Pancreas (tissue), 10 donors: ENCODE data around the gene TNS2. TPM values are rescaled to one million over a fixed set of nuclear protein-coding genes. Genes with fewer than 3 reads are reported as not detected.

Experiments used
- ATAC-seq, 4 donors: fragments of 200-7000 bp; cut with Tn5 transposase; one replicate each; pipeline versions ENCODE4 v1.8.0 to v1.9.1; 2020; ENCODE audit warnings: mild to moderate bottlenecking in 4 of 4, moderate library complexity in 4 of 4
- DNase-seq, 6 donors: peaks; one replicate each; pipeline ENCODE4 v3.0.0-alpha.2; 2020
- FAIRE-seq: peaks from 2 replicates; lab custom pipeline; 2012; peaks lifted over from hg19 to GRCh38; lab: Jason Lieb, UNC
- H3K27ac ChIP-seq, 4 donors: fragments of 200-600 bp; sonication (generic); 1 replicate in 3 of 4; 2 replicates in 1 of 4; pipeline versions ENCODE4 v1.5.0 to v1.8.0; 2020
- H3K27me3 ChIP-seq, 4 donors: fragments of 200-600 bp; one replicate each; pipeline ENCODE4 v1.8.0; 2021
- H3K36me3 ChIP-seq, 3 donors: fragments of 200-600 bp; sonication (generic) in 1 of 3; one replicate each; pipeline versions ENCODE4 v1.5.0 to v1.8.0; 2020 to 2021
- H3K4me1 ChIP-seq, 3 donors: fragments of 200-600 bp; one replicate each; pipeline ENCODE4 v1.8.0; 2021
- H3K4me3 ChIP-seq, 4 donors: fragments of 200-600 bp; sonication (generic) in 2 of 4; one replicate each; pipeline versions ENCODE4 v1.5.0 to v1.8.0; 2020 to 2021
- H3K9me3 ChIP-seq, 4 donors: fragments of 200-600 bp; one replicate each; pipeline ENCODE4 v1.8.0; 2021
- CTCF ChIP-seq, 4 donors: fragments of 200-600 bp; sonication (generic) in 3 of 4; IDR thresholded peaks; one replicate each; pipeline versions ENCODE4 v1.5.0 to v1.8.0; 2021; ENCODE audit warnings: antibody characterized with exemption in 4 of 4
- WGBS, 2 donors: extraction: QIAGEN DNeasy Blood & Tissue Kit; methylation state at CpG; one replicate each; pipeline ENCODE4 v1.1.7; 2013; 5-methylcytosine and 5-hydroxymethylcytosine counted together
- intact Hi-C, 3 donors: fragments of 100-400 bp; cut with DNase I; formaldehyde crosslinking; loops; one replicate each; pipeline versions ENCODE4 v1.11.1 to v1.14.2; 2022
- polyA plus RNA-seq, 2 donors: library from polyadenylated mRNA; stranded (reverse); fragments of 200-250 nt; gene quantifications; one replicate each; pipeline ENCODE4 v1.2.3, GENCODE V29; 2013
- total RNA-seq, 6 donors: library from RNA; stranded (reverse); fragmentation: NEBNext Ultra II Directional in 4 of 6; extraction: Animal tissue kit (Norgen Biotek cat#: 25700) in 4 of 6; gene quantifications; one replicate each; pipeline versions ENCODE4 v1.2.1 to v1.2.4, GENCODE V29; 2021 to 2023
- donor health status: healthy with polysubstance abuse.
- donor health status: DM: no; HTN: no; CAD: no; lungs with moderate emphysema.
- donor health status: DM: no; HTN: no; CAD: no.
- donor health status: control.
- donor health status: control.
- donor health status: Bipolar disorder and iron deficiency.
- donor health status: DM: yes; HTN: yes; CAD: no.
- donor health status: DM: no; HTN: no; CAD: no.
- donor health status: DM: no; HTN: no; CAD: no.
- donor health status: DM: yes; HTN: yes; CAD: no.

TNS2 gene
- 10 to 100 TPM; 22.7 to 52.6 (median 28.2) TPM for total RNA-seq
- polyA plus RNA-seq = 100 to 1,000 TPM; 135 to 183 TPM

GRCh38 chr12:53049571-53050318 is at the start of gene TNS2:
TSS of gene TNS2 (plus strand) at chr12:53050065. CDS start at chr12:53050186, 121 bp downstream.
- 5 to 9% methylated on average over 20 of the region's 20 CpGs for WGBS, 2 donors
- H3K27me3 ChIP-seq = no peaks in the 10 kb centered on the region
- no peak for TF ChIP-seq CTCF (IDR thresholded peaks at IDR 0.05)
- peak within 1 kb of the TSS; percentile 13 to 59 (median 28) for H3K4me3 ChIP-seq
- peaks cover 46 to 60% (median 57%) of the 10 kb centered on the region in 3 donors for H3K4me1 ChIP-seq
- FAIRE-seq = no peak
- no peaks in the 10 kb centered on the region for H3K9me3 ChIP-seq
- ATAC-seq = peak in 3 of 4 donors; percentile 1 to 3 (median 3)
- intact Hi-C loops = no loop called here
- peak; percentile 68 to 90 (median 77) for DNase-seq
- no peaks in the 10 kb centered on the region for H3K36me3 ChIP-seq
- peak within 1 kb of the TSS; percentile 95 to 99 (median 98) for H3K27ac ChIP-seq

DNA sequence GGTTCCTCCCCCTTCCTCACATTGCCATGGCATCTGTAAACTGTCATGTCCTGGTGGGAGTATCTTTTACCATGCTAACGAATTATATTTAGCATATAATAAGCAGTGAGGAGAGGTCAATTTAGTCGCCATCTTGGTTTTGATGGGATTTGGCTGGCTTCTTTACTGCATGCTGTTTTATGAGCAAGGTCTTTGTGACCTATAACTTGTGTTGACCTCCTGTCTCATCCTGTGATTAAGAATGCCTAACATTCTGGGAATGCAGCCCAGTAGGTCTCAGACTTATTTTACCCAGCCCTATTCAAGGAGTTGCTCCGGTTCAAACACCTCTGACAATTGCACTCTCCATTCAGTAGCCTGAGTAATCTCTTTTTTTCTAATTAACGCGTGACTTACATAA is 45.7 kb upstream of the TNS2 start:
- H3K4me3 ChIP-seq = no peak overlapping the region
- DNase-seq = no peak
- no peak for FAIRE-seq
- intact Hi-C loops = no loop called here
- TF ChIP-seq CTCF (IDR thresholded peaks at IDR 0.05) = no peak
- no peak for ATAC-seq
- 61 to 65% methylated on average over 5 of the region's 5 CpGs for WGBS, 2 donors
- H3K4me1 ChIP-seq = peaks cover 8 to 21% (median 14%) of the 10 kb centered on the region in 3 donors
- no peaks in the 10 kb centered on the region for H3K36me3 ChIP-seq
- H3K27me3 ChIP-seq = no peaks in the 10 kb centered on the region
- H3K27ac ChIP-seq = no peak overlapping the region
- H3K9me3 ChIP-seq = no peaks in the 10 kb centered on the region

GRCh38 chr12:53004582-53004981 is 45.3 kb upstream of the TNS2 start:
- Histone ChIP-seq H3K4me1 (peaks cover 12 to 23% (median 18%) of the 10 kb centered on the region in 3 donors), H3K4me3 (no peak overlapping the region), H3K9me3 (no peaks in the 10 kb centered on the region), H3K27ac (no peak overlapping the region), H3K27me3 (no peaks in the 10 kb centered on the region), H3K36me3 (no peaks in the 10 kb centered on the region)
- FAIRE-seq (no peak), ATAC-seq (no peak), DNase-seq (no peak)
- TF ChIP-seq CTCF (IDR thresholded peaks at IDR 0.05) = no peak
- intact Hi-C loops = no loop called here
- 79 to 84% methylated on average over 2 of the region's 2 CpGs for WGBS, 2 donors

- FAIRE-seq = no peak
- Histone ChIP-seq H3K4me3 (peak overlapping the region; percentile 37 to 92 (median 64)), H3K27ac (peak overlapping the region in 3 of 4 donors; percentile 45 to 92 (median 90)), H3K9me3 (no peaks in the 10 kb centered on the region), H3K27me3 (no peaks in the 10 kb centered on the region), H3K4me1 (peaks cover 18 to 29% (median 26%) of the 10 kb centered on the region in 3 donors), H3K36me3 (no peaks in the 10 kb centered on the region)
- 9 to 11% methylated on average over 28 of the region's 28 CpGs for WGBS, 2 donors
- TF ChIP-seq CTCF (IDR thresholded peaks at IDR 0.05) = no peak
- DNase-seq = peak in 4 of 6 donors; percentile 24 to 50 (median 32)
- no peak for ATAC-seq
- intact Hi-C loops = no loop called here
Measured at GRCh38 chr12:53005215-53005985, 44.5 kb upstream of the TNS2 start.
